Measurements from ENCODE around the gene OR52N2.

OR52N2 gene

DNA sequence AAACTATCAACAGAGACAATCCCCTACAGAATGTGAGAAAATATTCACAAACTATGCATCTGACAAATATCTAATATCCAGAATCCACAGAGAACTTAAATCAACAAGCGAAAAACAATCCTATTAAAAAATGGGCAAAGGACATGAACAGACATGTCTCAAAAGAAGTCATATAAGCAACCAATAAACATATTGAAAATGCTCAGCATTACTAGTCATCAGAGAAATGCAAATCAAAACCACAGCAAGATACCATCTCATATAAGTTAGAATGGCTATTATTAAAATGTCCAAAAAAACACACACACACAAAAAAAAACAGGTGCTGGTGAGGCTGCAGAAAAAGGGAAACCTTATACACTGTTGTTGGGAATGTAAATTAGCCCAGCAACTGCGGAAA, 57.1 kb downstream of the OR52N2 start:
- in situ Hi-C loops (cut with MboI; ENCODE audit: low pct_unique_long_range_greater_than_20kb, low sequenced_read_pairs) = no loop called here

More for the DNA sequence above, 57.1 kb downstream of the OR52N2 start:
- no peak for DNase-seq

Measured in KBM-7 (cell line).